Stimulated activated CD8-positive, alpha-beta memory T cell treated with anti-CD3 and anti-CD28 coated beads, Interleukin-4, amount 100 ng/mL, for 1 hour (primary cell): ENCODE results near the gene PCDHB8.
"Not testable (repeated sequence)": the region's sequence is repeated elsewhere in the genome, so short reads cannot be mapped to it uniquely, and the experiment has no call there.

Source experiments
- DNase-seq, 2 donors: peaks; one replicate each; pipeline ENCODE4 v3.0.0-alpha.2; 2020; ENCODE audit warnings: low read depth in 2 of 2, low spot score in 1 of 2

The PCDHB8 gene

GRCh38 chr5:141225421-141225820, 47.8 kb downstream of the PCDHB8 start:
- not testable (repeated sequence) for DNase-seq
